NCI-H1436 (cell line): Measurements from ENCODE around the gene AHRR.

Experiments
- DNase-seq: peaks from one replicate; lab custom pipeline; 2025; lab: John Stamatoyannopoulos, UW

The AHRR gene

DNA sequence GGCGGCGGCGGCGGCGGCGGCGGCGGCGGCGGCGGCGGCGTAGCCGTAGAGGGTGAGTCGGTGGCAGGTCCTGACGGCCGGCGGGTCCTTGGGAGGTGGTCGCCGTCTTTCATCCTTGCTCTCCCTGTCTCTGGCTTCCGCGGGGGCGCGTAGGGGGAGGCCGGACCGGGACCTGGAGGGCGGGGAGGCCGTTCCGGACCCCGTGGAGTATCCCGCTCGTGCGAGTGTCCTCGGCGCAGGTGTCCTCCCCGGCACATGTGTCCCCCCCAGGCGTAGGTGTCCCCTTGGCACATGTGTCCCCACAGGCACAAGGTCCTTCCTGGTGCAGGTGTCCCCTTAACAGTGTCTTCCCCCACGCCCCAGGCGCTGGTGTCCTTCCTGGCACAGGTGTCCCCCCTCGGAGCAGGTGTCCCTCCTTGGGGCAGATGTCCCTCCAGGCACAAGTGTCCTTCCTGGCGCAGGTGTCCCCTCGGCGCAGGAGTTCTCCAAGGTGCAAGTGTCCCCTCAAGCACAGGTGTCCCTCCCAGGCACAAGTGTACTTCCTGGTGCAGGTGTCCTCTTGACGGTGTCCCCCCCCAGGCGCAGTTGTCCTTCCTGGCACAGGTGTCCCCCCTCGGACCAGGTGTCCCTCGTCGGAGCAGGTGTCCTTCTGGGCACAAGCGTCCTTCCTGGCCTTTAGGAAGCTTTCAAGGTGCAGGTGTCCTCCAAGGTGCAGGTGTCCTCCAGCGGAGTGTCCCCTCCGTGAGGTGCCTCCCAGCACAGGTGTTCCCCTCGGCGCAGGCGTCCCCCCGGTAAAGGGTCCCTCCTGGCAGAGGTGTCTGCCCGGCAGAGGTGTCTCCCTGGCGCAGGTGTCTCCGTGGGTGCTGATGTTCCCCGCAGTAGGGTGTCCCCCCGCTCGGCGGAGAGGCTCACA lies 122.0 kb downstream of the AHRR start:
- no peak for DNase-seq

DNA sequence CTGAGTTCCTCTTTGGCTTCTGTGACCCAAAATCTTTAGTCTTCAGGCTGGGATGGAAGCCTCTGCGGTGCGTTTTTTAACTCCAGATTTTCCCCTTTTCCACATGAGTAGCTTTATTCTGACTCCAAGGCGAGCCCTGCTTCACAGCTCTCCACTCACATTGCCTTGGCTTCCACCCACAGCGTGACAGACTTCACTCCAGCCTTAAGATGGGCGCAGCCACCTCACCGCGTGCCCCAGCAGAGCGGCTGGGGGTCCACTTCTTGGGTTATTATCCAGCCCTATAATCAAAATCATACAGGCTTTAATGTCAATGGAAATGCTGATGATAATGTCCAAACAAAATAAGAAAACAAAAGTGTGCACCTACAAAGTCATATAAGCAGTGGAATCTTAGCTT lies 122.7 kb downstream of the AHRR start:
- no peak for DNase-seq

DNA sequence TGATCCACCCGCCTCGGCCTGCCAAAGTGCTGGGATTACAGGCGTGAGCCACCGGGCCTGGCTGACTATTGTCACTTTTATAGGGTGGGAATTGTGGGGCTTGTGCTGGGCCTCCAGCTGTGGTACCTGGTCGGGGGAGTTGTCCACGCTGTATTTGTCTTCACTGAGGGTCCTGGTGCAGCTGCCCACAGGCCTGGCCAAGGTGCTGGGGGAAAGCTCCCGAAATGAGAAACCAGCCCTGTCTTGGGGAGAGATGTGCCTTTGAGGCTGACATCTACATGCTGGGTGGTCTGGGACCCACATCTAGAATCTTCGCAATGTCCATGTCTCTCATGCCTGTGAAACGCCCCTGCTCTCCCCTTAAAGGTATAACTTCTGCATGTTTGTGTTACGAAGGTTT lies 124.1 kb downstream of the AHRR start:
- DNase-seq: no peak

- no peak for DNase-seq
Observed at GRCh38 chr5:446066-446882, 124.8 kb downstream of the AHRR start.

- DNase-seq: peak; percentile 28
Observed at GRCh38 chr5:446883-447263, 125.4 kb downstream of the AHRR start.

DNA sequence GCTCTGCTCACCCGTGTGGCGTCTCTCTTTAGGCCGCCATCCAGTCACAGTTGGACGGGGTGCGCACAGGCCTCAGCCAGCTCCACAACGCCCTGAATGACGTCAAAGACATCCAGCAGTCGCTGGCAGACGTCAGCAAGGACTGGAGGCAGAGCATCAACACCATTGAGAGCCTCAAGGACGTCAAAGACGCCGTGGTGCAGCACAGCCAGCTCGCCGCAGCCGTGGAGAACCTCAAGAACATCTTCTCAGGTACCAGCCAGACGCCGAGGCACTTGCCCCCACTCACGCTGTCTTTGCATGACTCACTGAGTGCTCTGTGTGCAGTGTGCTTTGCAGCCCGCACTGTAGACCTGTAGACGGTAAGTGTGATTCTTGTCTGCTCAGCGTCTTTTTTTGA lies 126.0 kb downstream of the AHRR start:
- DNase-seq: no peak

GRCh38 chr5:448061-448765 lies 126.7 kb downstream of the AHRR start:
- no peak for DNase-seq

- DNase-seq: no peak
Observed at GRCh38 chr5:448766-449090, 127.2 kb downstream of the AHRR start.

- no peak for DNase-seq
Observed at GRCh38 chr5:449151-449550, 127.6 kb downstream of the AHRR start.

GRCh38 chr5:451587-452458 lies 130.3 kb downstream of the AHRR start:
- no peak for DNase-seq

DNA sequence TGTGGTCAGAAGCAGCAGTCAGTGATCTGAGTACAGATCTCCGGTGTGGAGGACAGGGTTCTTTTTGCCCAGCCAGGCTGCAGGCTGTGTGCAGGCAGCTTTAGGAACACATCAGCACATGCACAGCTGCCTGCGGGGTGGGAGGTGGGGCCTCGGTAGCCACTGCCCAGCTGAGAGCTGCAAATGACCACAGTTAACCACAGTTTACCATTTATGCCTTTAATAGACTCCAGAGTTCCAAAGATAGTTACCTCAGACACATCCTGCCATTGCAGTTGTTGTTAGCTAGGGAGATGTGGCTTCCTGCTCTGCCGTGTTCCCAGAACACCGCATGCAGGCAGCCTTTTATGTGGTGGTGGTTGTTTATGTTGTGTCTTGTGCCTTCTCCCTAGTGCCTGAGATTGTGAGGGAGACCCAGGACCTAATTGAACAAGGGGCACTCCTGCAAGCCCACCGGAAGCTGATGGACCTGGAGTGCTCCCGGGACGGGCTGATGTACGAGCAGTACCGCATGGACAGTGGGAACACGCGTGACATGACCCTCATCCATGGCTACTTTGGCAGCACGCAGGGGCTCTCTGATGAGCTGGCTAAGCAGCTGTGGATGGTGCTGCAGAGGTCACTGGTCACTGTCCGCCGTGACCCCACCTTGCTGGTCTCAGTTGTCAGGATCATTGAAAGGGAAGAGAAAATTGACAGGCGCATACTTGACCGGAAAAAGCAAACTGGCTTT lies 131.6 kb downstream of the AHRR start:
- DNase-seq: no peak

GRCh38 chr5:453725-454481 lies 132.4 kb downstream of the AHRR start:
- no peak for DNase-seq

- DNase-seq: no peak
Observed at GRCh38 chr5:454936-455335, 133.4 kb downstream of the AHRR start.

DNA sequence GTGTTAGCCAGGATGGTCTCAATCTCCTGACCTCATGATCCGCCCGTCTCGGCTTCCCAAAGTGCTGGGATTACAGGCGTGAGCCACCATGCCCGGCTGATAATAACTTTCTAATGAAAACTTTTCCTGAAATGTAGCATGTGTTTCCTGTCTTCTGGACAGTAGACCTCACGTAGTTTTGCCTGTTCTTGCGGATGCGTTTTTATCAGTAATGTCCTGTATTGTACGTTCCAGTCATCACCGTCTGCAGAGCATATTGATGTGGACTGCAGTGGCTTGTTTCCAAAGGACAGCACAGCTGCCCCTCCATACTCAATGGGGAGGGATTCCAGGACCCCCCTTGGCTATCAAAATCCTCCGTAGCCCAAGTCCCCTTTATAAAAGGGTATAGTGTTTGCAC lies 134.3 kb downstream of the AHRR start:
- no peak for DNase-seq

- no peak for DNase-seq
Observed at GRCh38 chr5:456351-457194, 135.1 kb downstream of the AHRR start.

GRCh38 chr5:457195-457961 lies 135.9 kb downstream of the AHRR start:
- no peak for DNase-seq

DNA sequence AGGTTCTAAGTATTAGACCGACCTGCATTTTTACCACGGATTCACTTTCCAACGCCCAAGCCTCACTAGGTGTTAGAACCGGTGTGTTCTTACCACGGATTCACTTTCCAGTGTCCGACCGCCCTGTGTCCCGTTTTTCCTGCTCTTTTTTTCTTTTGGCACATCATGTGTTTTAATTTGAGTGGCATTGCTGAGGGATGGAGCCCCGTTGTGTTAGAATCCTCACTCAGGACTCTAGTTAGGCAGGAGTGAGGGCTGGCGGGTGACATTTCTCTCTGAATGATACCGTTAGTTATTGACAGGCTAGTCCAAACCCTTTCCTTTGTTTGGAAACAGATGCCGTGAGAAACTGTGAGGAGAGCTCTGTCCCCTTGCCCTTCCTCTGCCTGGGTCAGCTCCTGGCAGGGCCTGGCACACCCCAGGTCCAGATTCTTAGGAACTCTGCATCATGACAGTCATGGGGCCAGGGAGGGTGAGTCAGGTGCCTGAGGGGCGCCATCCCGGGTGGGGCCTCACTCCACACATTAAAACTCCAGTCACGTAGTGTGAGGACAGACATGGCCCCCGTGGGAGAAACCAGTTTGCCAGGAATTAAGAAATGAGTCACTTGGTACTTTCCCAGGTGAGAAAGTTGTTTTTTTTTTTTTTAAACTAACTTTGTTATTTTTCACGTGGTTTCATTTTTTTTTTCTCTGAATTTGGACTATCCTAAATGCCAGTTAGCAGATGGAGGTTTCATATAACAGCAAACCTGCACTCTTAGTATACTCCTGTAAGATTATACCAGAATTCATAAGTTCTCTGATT lies 137.2 kb downstream of the AHRR start:
- DNase-seq: no peak
